Ovary (tissue), 3 donors: ENCODE data around the gene MRPL17.

Experiments used
- POLR2A ChIP-seq: fragments of 450-650 bp; IDR thresholded peaks from one replicate; pipeline ENCODE4 v1.6.1; 2017; ENCODE audit warnings: antibody characterized with exemption, mild to moderate bottlenecking, moderate library complexity
- TF ChIP-seq, protein P1 (sequence below), 3 donors: fragments of 450-650 bp in 2 of 3; fragments of 200-600 bp in 1 of 3; IDR thresholded peaks; one replicate each; pipeline versions ENCODE4 v1.5.1 to v1.8.0; 2016 to 2022; ENCODE audit warnings: antibody characterized with exemption in 3 of 3, mild to moderate bottlenecking in 1 of 3
- donor health status: DM: no; HTN: no; CAD: no.

DNA sequence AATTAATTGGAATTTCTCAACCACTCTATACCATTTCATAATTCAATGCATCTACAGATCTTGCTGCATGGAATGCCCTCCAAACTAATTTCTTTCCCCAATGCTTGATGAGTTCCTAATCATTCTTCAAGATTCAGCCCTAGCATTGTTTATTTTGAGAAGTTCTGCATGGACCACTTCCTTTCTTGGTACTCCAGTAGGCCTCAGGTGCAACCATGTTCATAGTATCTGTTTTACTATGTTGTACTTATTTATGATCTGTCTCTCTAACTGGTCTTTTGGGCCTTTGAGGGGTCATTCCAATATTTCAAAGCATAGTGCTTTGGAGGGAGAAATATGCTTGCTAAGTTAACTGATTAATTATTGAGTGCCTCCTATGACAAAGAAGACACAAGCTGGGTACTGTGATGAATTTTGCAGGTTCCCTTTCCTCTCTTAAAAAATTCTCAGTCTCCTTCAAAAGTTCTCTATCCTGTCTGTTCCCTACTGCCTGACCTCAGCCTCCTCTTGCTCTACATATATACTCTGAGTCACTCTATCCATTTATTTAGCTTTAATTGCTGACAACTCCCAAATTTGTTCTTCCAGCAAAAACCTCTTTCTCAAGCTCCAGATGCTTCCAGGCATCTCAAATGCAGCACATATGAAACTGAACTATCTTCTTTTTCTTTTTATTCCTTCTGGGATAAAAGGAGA lies 9.5 kb downstream of the MRPL17 start:
- TF ChIP-seq, protein P1, sequence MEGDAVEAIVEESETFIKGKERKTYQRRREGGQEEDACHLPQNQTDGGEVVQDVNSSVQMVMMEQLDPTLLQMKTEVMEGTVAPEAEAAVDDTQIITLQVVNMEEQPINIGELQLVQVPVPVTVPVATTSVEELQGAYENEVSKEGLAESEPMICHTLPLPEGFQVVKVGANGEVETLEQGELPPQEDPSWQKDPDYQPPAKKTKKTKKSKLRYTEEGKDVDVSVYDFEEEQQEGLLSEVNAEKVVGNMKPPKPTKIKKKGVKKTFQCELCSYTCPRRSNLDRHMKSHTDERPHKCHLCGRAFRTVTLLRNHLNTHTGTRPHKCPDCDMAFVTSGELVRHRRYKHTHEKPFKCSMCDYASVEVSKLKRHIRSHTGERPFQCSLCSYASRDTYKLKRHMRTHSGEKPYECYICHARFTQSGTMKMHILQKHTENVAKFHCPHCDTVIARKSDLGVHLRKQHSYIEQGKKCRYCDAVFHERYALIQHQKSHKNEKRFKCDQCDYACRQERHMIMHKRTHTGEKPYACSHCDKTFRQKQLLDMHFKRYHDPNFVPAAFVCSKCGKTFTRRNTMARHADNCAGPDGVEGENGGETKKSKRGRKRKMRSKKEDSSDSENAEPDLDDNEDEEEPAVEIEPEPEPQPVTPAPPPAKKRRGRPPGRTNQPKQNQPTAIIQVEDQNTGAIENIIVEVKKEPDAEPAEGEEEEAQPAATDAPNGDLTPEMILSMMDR (IDR thresholded peaks at IDR 0.05): no peak
- TF ChIP-seq POLR2A: no peak
